ENCODE data around the gene ANAPC16.

- TF ChIP-seq CTCF (IDR thresholded peaks at IDR 0.05 in 8 of 11, conservative IDR thresholded peaks at IDR 0.05 in 3 of 11) = no peak
- no peak for TF ChIP-seq POLR2A (IDR thresholded peaks at IDR 0.05)
Observed at GRCh38 chr10:72175149-72175548, 40.7 kb upstream of the ANAPC16 start.
